ENCODE measurements around the gene RHOH.

RHOH gene

GRCh38 chr4:40243386-40243948 is 46.6 kb downstream of the RHOH start:
- Histone ChIP-seq H3K27ac (no peak overlapping the region), H3K4me3 (ENCODE audit: low read depth, low read length) (no peak overlapping the region), H3K27me3 (replicated peaks) (no peaks in the 10 kb centered on the region), H3K36me3 (replicated peaks) (no peaks in the 10 kb centered on the region)
- no peak for TF ChIP-seq CTCF (IDR thresholded peaks at IDR 0.05; ENCODE audit: low read depth, low read length, missing control alignments)
- in situ Hi-C loops (cut with HindIII; ENCODE audit: low pct_ligation_motif_present, low sequenced_read_pairs) = no loop called here
- no peak for DNase-seq

- no peak for DNase-seq
- Histone ChIP-seq H3K36me3 (replicated peaks) (no peaks in the 10 kb centered on the region), H3K27ac (no peak overlapping the region), H3K4me3 (ENCODE audit: low read depth, low read length) (no peak overlapping the region), H3K27me3 (replicated peaks) (no peaks in the 10 kb centered on the region)
- no peak for TF ChIP-seq CTCF (IDR thresholded peaks at IDR 0.05; ENCODE audit: low read depth, low read length, missing control alignments)
- in situ Hi-C loops (cut with HindIII; ENCODE audit: low pct_ligation_motif_present, low sequenced_read_pairs) = no loop called here
Measured at GRCh38 chr4:40244606-40245005, 47.8 kb downstream of the RHOH start.

- no peak for TF ChIP-seq CTCF (IDR thresholded peaks at IDR 0.05; ENCODE audit: low read depth, low read length, missing control alignments)
- H3K27me3 ChIP-seq (replicated peaks) = no peaks in the 10 kb centered on the region
- no peak overlapping the region for H3K27ac ChIP-seq
- no peak overlapping the region for H3K4me3 ChIP-seq (ENCODE audit: low read depth, low read length)
- no peaks in the 10 kb centered on the region for H3K36me3 ChIP-seq (replicated peaks)
- in situ Hi-C loops (cut with HindIII; ENCODE audit: low pct_ligation_motif_present, low sequenced_read_pairs) = no loop called here
- DNase-seq = no peak
Measured at GRCh38 chr4:40245550-40245949, 48.7 kb downstream of the RHOH start.

- Histone ChIP-seq H3K4me3 (ENCODE audit: low read depth, low read length) (no peak overlapping the region), H3K27me3 (replicated peaks) (no peaks in the 10 kb centered on the region), H3K36me3 (replicated peaks) (no peaks in the 10 kb centered on the region), H3K27ac (no peak overlapping the region)
- no peak for DNase-seq
- TF ChIP-seq CTCF (IDR thresholded peaks at IDR 0.05; ENCODE audit: low read depth, low read length, missing control alignments) = no peak
- in situ Hi-C loops (cut with HindIII; ENCODE audit: low pct_ligation_motif_present, low sequenced_read_pairs) = no loop called here
Measured at GRCh38 chr4:40246011-40246900, 49.4 kb downstream of the RHOH start.

GRCh38 chr4:40246938-40247337 is 50.1 kb downstream of the RHOH start:
- H3K4me3 ChIP-seq (ENCODE audit: low read depth, low read length) = no peak overlapping the region
- H3K27me3 ChIP-seq (replicated peaks) = no peaks in the 10 kb centered on the region
- in situ Hi-C loops (cut with HindIII; ENCODE audit: low pct_ligation_motif_present, low sequenced_read_pairs) = no loop called here
- H3K27ac ChIP-seq = no peak overlapping the region
- TF ChIP-seq CTCF (IDR thresholded peaks at IDR 0.05; ENCODE audit: low read depth, low read length, missing control alignments) = no peak
- no peak for DNase-seq
- no peaks in the 10 kb centered on the region for H3K36me3 ChIP-seq (replicated peaks)

Measured in brain microvascular endothelial cell (primary cell).